K562 (cell line): ENCODE results near the gene N4BP2. TPM values are rescaled to one million over a fixed set of nuclear protein-coding genes. Genes with fewer than 3 reads are reported as not detected.

Experiments used
- ATAC-seq: fragments of 200-7000 bp; cut with Tn5 transposase; 3 replicates; pipeline ENCODE4 v1.9.1; 2020; ENCODE audit warnings: moderate library complexity
- BruUV-seq: library from RNA; stranded (reverse); fragments of 400-500 nt; replicated peaks from 2 replicates; lab custom pipeline; 2021; lab: Mats Ljungman, UMichigan
- CTCF ChIA-PET: fragments of 300-600 bp; formaldehyde crosslinking; extraction: SDS; loops from one replicate; lab custom pipeline; 2021; ENCODE audit warnings: low intra/inter-chr PET ratio; lab: Yijun Ruan, JAX
- POLR2A ChIA-PET: fragments of 300-600, 350-650 bp; sonication (Branson Sonifier 250); formaldehyde crosslinking; extraction: SDS; loops from one replicate; lab custom pipeline; 2021; ENCODE audit warnings: antibody characterized with exemption, inconsistent platforms; lab: Yijun Ruan, JAX
- DNase-seq, 4 experiments: peaks; one replicate each; pipeline versions ENCODE4 v3.0.0 to v3.0.0-alpha.2; 2011 to 2018; ENCODE audit warnings: low spot score in 3 of 4, mixed read lengths in 3 of 4; ENCODE audit errors: extremely low read depth in 1 of 4
- FAIRE-seq: peaks from 2 replicates; lab custom pipeline; 2011; peaks lifted over from hg19 to GRCh38; lab: Jason Lieb, UNC
- H2AFZ ChIP-seq: 2 replicates; pipeline ENCODE4 v1.6.0; 2011; ENCODE audit warnings: low read depth, low read length, control low read depth, inconsistent platforms
- H3K27ac ChIP-seq: fragments of 200-600 bp; 3 replicates; pipeline ENCODE4 v1.8.0; 2011; ENCODE audit warnings: low read depth, mild to moderate bottlenecking, control low read depth, inconsistent platforms, low read length, moderate library complexity, mixed read lengths; ENCODE audit errors: extremely low read depth
- H3K27me3 ChIP-seq, 2 experiments: fragments of 300-600 bp in 1 of 2; 2 replicates in 1 of 2; 3 replicates in 1 of 2; pipeline versions ENCODE4 v1.6.0 to v1.8.0; 2011; ENCODE audit warnings: inconsistent platforms in 2 of 2, low read length in 2 of 2, mild to moderate bottlenecking in 1 of 2, mixed read lengths in 1 of 2, moderate library complexity in 1 of 2; ENCODE audit not compliant: control insufficient read depth in 2 of 2, insufficient read depth in 2 of 2
- H3K36me3 ChIP-seq: fragments of 300-600 bp; 3 replicates; pipeline ENCODE4 v1.8.0; 2011; ENCODE audit warnings: mild to moderate bottlenecking, low read length, inconsistent platforms; ENCODE audit not compliant: control insufficient read depth, insufficient read depth
- H3K4me1 ChIP-seq, 2 experiments: fragments of 200-600 bp in 1 of 2; replicated peaks in 1 of 2; 2 replicates in 1 of 2; 3 replicates in 1 of 2; pipeline versions ENCODE4 v1.5.1 to v1.8.0; 2011; ENCODE audit warnings: inconsistent platforms in 2 of 2, low read length in 2 of 2, mild to moderate bottlenecking in 1 of 2, mixed read lengths in 1 of 2, moderate library complexity in 1 of 2; ENCODE audit not compliant: control insufficient read depth in 2 of 2, insufficient read depth in 2 of 2
- H3K4me2 ChIP-seq: 2 replicates; pipeline ENCODE4 v1.6.1; 2011; ENCODE audit warnings: low read length, control low read depth, inconsistent platforms, mixed read lengths; ENCODE audit not compliant: insufficient read depth
- H3K4me3 ChIP-seq: fragments of 200-600 bp; sonication (generic), shearing (Covaris generic); 2 replicates; pipeline ENCODE4 v1.5.1; 2016; ENCODE audit warnings: control low read depth, inconsistent platforms
- H3K79me2 ChIP-seq: fragments of 200-600 bp; 3 replicates; pipeline ENCODE4 v1.8.0; 2011; ENCODE audit warnings: low read length, inconsistent platforms; ENCODE audit not compliant: control insufficient read depth, insufficient read depth
- H3K9ac ChIP-seq, 2 experiments: 2 replicates each; pipeline versions ENCODE4 v1.6.0 to v1.6.1; 2011; ENCODE audit warnings: low read depth in 2 of 2, low read length in 2 of 2, control low read depth in 1 of 2, inconsistent platforms in 1 of 2, mild to moderate bottlenecking in 1 of 2, mixed read lengths in 1 of 2; ENCODE audit not compliant: insufficient read depth in 1 of 2
- H3K9me1 ChIP-seq: one replicate; pipeline ENCODE4 v1.6.0; 2011; ENCODE audit warnings: inconsistent platforms, mild to moderate bottlenecking, low read length, moderate library complexity; ENCODE audit not compliant: control insufficient read depth, insufficient read depth
- H3K9me3 ChIP-seq: replicated peaks from 2 replicates; pipeline ENCODE4 v1.5.1; 2011; ENCODE audit warnings: low read depth, low read length, inconsistent platforms; ENCODE audit not compliant: control insufficient read depth, insufficient read depth
- H4K20me1 ChIP-seq: replicated peaks from 2 replicates; pipeline ENCODE4 v1.6.1; 2011; ENCODE audit warnings: low read length, inconsistent platforms, mixed read lengths; ENCODE audit not compliant: control insufficient read depth, insufficient read depth
- ARID1B ChIP-seq: fragments of 450-650 bp; IDR thresholded peaks from 2 replicates; pipeline ENCODE4 v1.6.1; 2016; ENCODE audit warnings: antibody characterized with exemption, mild to moderate bottlenecking, inconsistent platforms
- CCNT2 ChIP-seq: IDR thresholded peaks from 2 replicates; pipeline ENCODE4 v1.6.1; 2011; ENCODE audit warnings: borderline replicate concordance, low read depth, mild to moderate bottlenecking, moderate library complexity, mixed read lengths, low read length; ENCODE audit not compliant: insufficient read length; ENCODE audit errors: extremely low read depth
- FOXJ2 ChIP-seq: fragments of 200-800 bp; sonication (Bioruptor generic); IDR thresholded peaks from 2 replicates; pipeline ENCODE4 v1.6.1; 2016; ENCODE audit warnings: missing genetic modification characterization, missing compliant biosample characterization
- FOXM1 ChIP-seq, 2 experiments: fragments of 450-650 bp in 1 of 2; sonication (generic) in 1 of 2; formaldehyde crosslinking in 1 of 2; IDR thresholded peaks; 2 replicates each; pipeline versions ENCODE4 v1.6.1 to v1.9.0; 2017 to 2022; ENCODE audit warnings: low read depth in 2 of 2, mild to moderate bottlenecking in 2 of 2, missing genetic modification reagents in 1 of 2, moderate library complexity in 1 of 2
- GATAD2A ChIP-seq: fragments of 450-650 bp; IDR thresholded peaks from 2 replicates; pipeline ENCODE4 v1.6.1; 2017
- KDM5B ChIP-seq: fragments of 200-600 bp; sonication (generic); IDR thresholded peaks from 2 replicates; pipeline ENCODE4 v1.6.1; 2012; ENCODE audit warnings: low read depth, mild to moderate bottlenecking, moderate library complexity, low read length, control low read depth, inconsistent platforms; ENCODE audit not compliant: insufficient replicate concordance
- MTA3 ChIP-seq: fragments of 450-650 bp; formaldehyde crosslinking; IDR thresholded peaks from 2 replicates; pipeline ENCODE4 v1.6.1; 2017; ENCODE audit warnings: mild to moderate bottlenecking, borderline replicate concordance
- MYBL2 ChIP-seq, 2 experiments: fragments of 450-650 bp in 1 of 2; sonication (generic) in 1 of 2; formaldehyde crosslinking in 1 of 2; IDR thresholded peaks; 2 replicates each; pipeline versions ENCODE4 v1.6.1 to v1.8.1; 2017 to 2022; ENCODE audit warnings: borderline replicate concordance in 1 of 2, inconsistent platforms in 1 of 2, low read depth in 1 of 2, mild to moderate bottlenecking in 1 of 2, missing genetic modification reagents in 1 of 2, moderate library complexity in 1 of 2
- NFE2L1 ChIP-seq: fragments of 450-650 bp; IDR thresholded peaks from 2 replicates; pipeline ENCODE4 v1.6.1; 2016; ENCODE audit warnings: missing genetic modification characterization, low read depth, mild to moderate bottlenecking, missing compliant biosample characterization, moderate library complexity, borderline replicate concordance
- NKRF ChIP-seq: fragments of 450-650 bp; IDR thresholded peaks from 2 replicates; pipeline ENCODE4 v1.6.1; 2016; ENCODE audit warnings: borderline replicate concordance
- SAFB ChIP-seq: fragments of 200-400 bp; formaldehyde crosslinking; IDR thresholded peaks from 2 replicates; pipeline ENCODE4 v1.6.1; 2017; ENCODE audit warnings: low read depth, low read length, borderline replicate concordance
- SMAD1 ChIP-seq: fragments of 150-350 bp; IDR thresholded peaks from 2 replicates; pipeline ENCODE4 v1.6.1; 2014; ENCODE audit warnings: low read length, low read depth; ENCODE audit not compliant: partially characterized antibody
- SMAD3 ChIP-seq: fragments of 450-650 bp; formaldehyde crosslinking; conservative IDR thresholded peaks from 2 replicates; pipeline ENCODE4 v1.4.0; 2020; ENCODE audit warnings: mild to moderate bottlenecking
- ZBTB9 ChIP-seq: fragments of 450-650 bp; formaldehyde crosslinking; IDR thresholded peaks from 2 replicates; pipeline ENCODE4 v1.4.0; 2020; ENCODE audit warnings: mild to moderate bottlenecking, moderate library complexity
- ZKSCAN1 ChIP-seq: fragments of 150-350 bp; IDR thresholded peaks from 2 replicates; pipeline ENCODE4 v1.6.1; 2016; ENCODE audit warnings: low read depth, low read length
- ZNF134 ChIP-seq: fragments of 250-450 bp; sonication (Bioruptor Pico); conservative IDR thresholded peaks from 2 replicates; pipeline ENCODE4 v1.4.0; 2020
- WGBS: fragments of 100-300 bp; shearing (Covaris generic); methylation state at CpG from one replicate; pipeline ENCODE4 v1.1.6; 2016; ENCODE audit warnings: low coverage, mixed read lengths; ENCODE audit not compliant: insufficient coverage; ENCODE audit errors: missing lambda C conversion rate; 5-methylcytosine and 5-hydroxymethylcytosine counted together
- in situ Hi-C: fragments of 300-500 bp; cut with MboI; formaldehyde crosslinking; loops from 4 replicates; pipeline ENCODE4 v1.15.0; 2018; ENCODE audit warnings: inconsistent platforms, mixed read lengths
- intact Hi-C: fragments of 100-400 bp; cut with micrococcal nuclease; formaldehyde crosslinking; loops from 2 replicates; pipeline ENCODE4 v1.14.2; 2022
- polyA plus RNA-seq, 8 experiments: library from polyadenylated mRNA; depleted of rRNA in 4 of 8; stranded (reverse) in 5 of 8; unstranded in 3 of 8; fragments of >200 nt; fragmentation: Nextera tagmentation in 2 of 8; fragmentation: Illumina TruSeq in 1 of 8; extraction: Ambion mirVana in 2 of 8; extraction: Trizol in 1 of 8; gene quantifications; 2 replicates each; pipeline versions ENCODE4 v1.2.1 to v1.2.3, GENCODE V29; 2011 to 2014; ENCODE audit warnings: inconsistent platforms in 1 of 8, missing spikeins in 1 of 8
- total RNA-seq, 7 experiments: library from RNA; depleted of rRNA in 6 of 7; stranded (reverse); fragments of >200 nt in 6 of 7; fragmentation: Illumina TruSeq in 2 of 7; extraction: Trizol in 2 of 7; gene quantifications; 2 replicates each; pipeline versions ENCODE4 v1.2.1 to v1.2.3, GENCODE V29; 2011 to 2021; ENCODE audit warnings: low replicate concordance in 1 of 7

The N4BP2 gene
- total and polyA plus RNA-seq, 9 of the 15 experiments (the other 6 are each of a cell fraction or from before 2014, with no cell fraction given) = 2.7 to 12.6 (median 7.6) TPM

- Histone ChIP-seq H3K4me2 (no peak overlapping the region), H3K9me1 (no peaks in the 10 kb centered on the region), H3K9me3 (no peaks in the 10 kb centered on the region), H4K20me1 (no peaks in the 10 kb centered on the region), H3K79me2 (no peaks in the 10 kb centered on the region), H3K9ac (no peak overlapping the region), H3K27me3 (no peaks in the 10 kb centered on the region)
- no peak for FAIRE-seq
- ATAC-seq = no peak
- 65% methylated on average over 5 of the region's 5 CpGs for WGBS
- in situ Hi-C loops = no loop called here
- TF ChIP-seq MYBL2 (IDR thresholded peaks at IDR 0.05; ENCODE audit: low read depth) = no peak
- no peak for TF ChIP-seq MYBL2 (CRISPR knock-in tag; IDR thresholded peaks at IDR 0.05; ENCODE audit: borderline replicate concordance)
- no peak for TF ChIP-seq ZNF134 (CRISPR knock-in tag)
- TF ChIP-seq FOXM1 (IDR thresholded peaks at IDR 0.05; ENCODE audit: low read depth) = no peak
- no peak for TF ChIP-seq FOXM1 (CRISPR knock-in tag; IDR thresholded peaks at IDR 0.05; ENCODE audit: low read depth)
- TF ChIP-seq ZKSCAN1 = no peak
- no peak for TF ChIP-seq GATAD2A
- no peak for TF ChIP-seq MTA3
- TF ChIP-seq SAFB = no peak
- TF ChIP-seq SMAD3 (CRISPR knock-in tag) = no peak
- TF ChIP-seq SMAD1 = no peak
- no peak for TF ChIP-seq CCNT2
- TF ChIP-seq KDM5B = no peak
- TF ChIP-seq ZBTB9 (CRISPR knock-in tag) = no peak
- no peak for TF ChIP-seq NFE2L1 (tag)
- no peak for TF ChIP-seq NKRF
- TF ChIP-seq FOXJ2 = no peak
- TF ChIP-seq ARID1B = no peak
- TF ChIP-seq, all 486 proteins: peak for 0
- Histone ChIP-seq H2AFZ (peak overlapping the region; percentile 26), H3K4me1 (peaks cover 5 to 7% of the 10 kb centered on the region in 2 experiments; a peak in 2 of 5 replicates), H3K4me3 (no peak overlapping the region), H3K36me3 (no peaks in the 10 kb centered on the region), H3K27ac (no peak overlapping the region)
- intact Hi-C loops = no loop called here
- POLR2A ChIA-PET = interaction anchor here (0.6 to 1.1 kb wide), 3 partner anchors 12 to 160 kb away, joined by 3 read pairs; no protein-coding TSS in a partner anchor
- CTCF ChIA-PET = interaction anchor here (0.7 kb wide), 1 partner anchor 29 kb away, joined by 3 read pairs; no protein-coding TSS in a partner anchor
- no peak for DNase-seq
- no TSS peak for BruUV-seq
Measured at GRCh38 chr4:40178672-40179071, 122.0 kb downstream of the N4BP2 start.
